ENCODE measurements around the gene GAS7.

Gene GAS7

GRCh38 chr17:10198509-10199249, at the start of gene GAS7:
Gene GAS7, minus strand, starts transcription at chr17:10198606.
- no peak for DNase-seq

GRCh38 chr17:10247810-10248209, 49.4 kb upstream of the GAS7 start:
- no peak for DNase-seq

GRCh38 chr17:10243883-10244844, 45.8 kb upstream of the GAS7 start:
- DNase-seq: no peak

GRCh38 chr17:10241781-10242180, 43.4 kb upstream of the GAS7 start:
- DNase-seq: no peak

- DNase-seq: no peak
These were observed 40.3 kb upstream of the GAS7 start for GRCh38 chr17:10238661-10239060.

- no peak for DNase-seq
These were observed 35.6 kb upstream of the GAS7 start for GRCh38 chr17:10234033-10234432.

- no peak for DNase-seq
These were observed 34.8 kb upstream of the GAS7 start for GRCh38 chr17:10233161-10233560.

GRCh38 chr17:10229181-10229580, 30.8 kb upstream of the GAS7 start:
- no peak for DNase-seq

GRCh38 chr17:10226930-10227695, 28.7 kb upstream of the GAS7 start:
- no peak for DNase-seq

GRCh38 chr17:10224582-10225195, 26.3 kb upstream of the GAS7 start:
- DNase-seq: no peak

- no peak for DNase-seq
These were observed 20.8 kb upstream of the GAS7 start for GRCh38 chr17:10219193-10219592.

GRCh38 chr17:10217916-10218315, 19.5 kb upstream of the GAS7 start:
- no peak for DNase-seq

GRCh38 chr17:10216213-10216938, 18.0 kb upstream of the GAS7 start:
- DNase-seq: no peak

GRCh38 chr17:10215286-10215685, 16.9 kb upstream of the GAS7 start:
- DNase-seq: no peak

- no peak for DNase-seq
These were observed 13.3 kb upstream of the GAS7 start for GRCh38 chr17:10211666-10212065.

GRCh38 chr17:10210151-10210574, 11.8 kb upstream of the GAS7 start:
- no peak for DNase-seq

- no peak for DNase-seq
These were observed 10.3 kb upstream of the GAS7 start for GRCh38 chr17:10208604-10209193.

GRCh38 chr17:10207153-10207552, 8.7 kb upstream of the GAS7 start:
- DNase-seq: no peak

- no peak for DNase-seq
These were observed 7.3 kb upstream of the GAS7 start for GRCh38 chr17:10205549-10206185.

GRCh38 chr17:10201680-10202079, 3.3 kb upstream of the GAS7 start:
- DNase-seq: no peak

GRCh38 chr17:10200645-10201044, 2.2 kb upstream of the GAS7 start:
- DNase-seq: no peak

Data from NCI-H2171 (cell line).